SK-N-SH (cell line): ENCODE results near the gene ARF1. TPM values are rescaled to one million over a fixed set of nuclear protein-coding genes. Genes with fewer than 3 reads are reported as not detected.

ENCODE experiments used
- CTCF ChIA-PET: fragments of 300-600, 350-600 bp; formaldehyde crosslinking; extraction: SDS; loops from one replicate; lab custom pipeline; 2021; lab: Yijun Ruan, JAX
- POLR2A ChIA-PET: fragments of 350-600 bp; sonication (Branson Sonifier 250); formaldehyde crosslinking; extraction: SDS; loops from one replicate; lab custom pipeline; 2020; ENCODE audit warnings: antibody characterized with exemption, inconsistent platforms; lab: Yijun Ruan, JAX
- DNase-seq: peaks from one replicate; pipeline ENCODE4 v3.0.0; 2012
- H2AFZ ChIP-seq: fragments of 200-600 bp; sonication (generic); 2 replicates; pipeline ENCODE4 v1.8.1; 2016; ENCODE audit warnings: antibody characterized with exemption, mild to moderate bottlenecking, low read depth
- H3F3A ChIP-seq: fragments of 200-600 bp; sonication (generic); replicated peaks from 2 replicates; pipeline ENCODE3; 2016; ENCODE audit warnings: antibody characterized with exemption, mild to moderate bottlenecking; ENCODE audit not compliant: insufficient read depth
- H3K27ac ChIP-seq, 2 experiments: fragments of 200-500 bp in 1 of 2; fragments of 200-600 bp in 1 of 2; sonication (Bioruptor generic) in 1 of 2; sonication (generic), shearing (Covaris generic) in 1 of 2; 2 replicates each; pipeline versions ENCODE4 v1.5.1 to v1.6.1; 2014 to 2016; ENCODE audit warnings: low read depth in 2 of 2, inconsistent platforms in 1 of 2, low read length in 1 of 2, mild to moderate bottlenecking in 1 of 2, mixed read lengths in 1 of 2
- H3K27me3 ChIP-seq: fragments of 200-600 bp; sonication (generic), shearing (Covaris generic); 2 replicates; pipeline ENCODE4 v1.6.1; 2016; ENCODE audit warnings: mixed run types; ENCODE audit not compliant: insufficient read depth
- H3K36me3 ChIP-seq, 2 experiments: fragments of 200-500 bp in 1 of 2; fragments of 200-600 bp in 1 of 2; sonication (Bioruptor generic) in 1 of 2; sonication (generic) in 1 of 2; replicated peaks in 1 of 2; 2 replicates each; pipeline versions ENCODE3 to v1.5.1; 2014 to 2016; ENCODE audit warnings: low read length in 1 of 2, mild to moderate bottlenecking in 1 of 2; ENCODE audit not compliant: insufficient read depth in 2 of 2, control insufficient read depth in 1 of 2
- H3K4me1 ChIP-seq, 2 experiments: fragments of 200-500 bp in 1 of 2; fragments of 200-600 bp in 1 of 2; sonication (Bioruptor generic) in 1 of 2; sonication (generic), shearing (Covaris generic) in 1 of 2; 2 replicates each; pipeline versions ENCODE4 v1.5.1 to v1.6.1; 2014 to 2016; ENCODE audit warnings: low read depth in 1 of 2, low read length in 1 of 2, mixed run types in 1 of 2; ENCODE audit not compliant: insufficient read depth in 2 of 2, control insufficient read depth in 1 of 2
- H3K4me2 ChIP-seq: fragments of 200-600 bp; sonication (generic), shearing (Covaris generic); 2 replicates; pipeline ENCODE4 v1.6.1; 2017; ENCODE audit warnings: mixed run types
- H3K4me3 ChIP-seq, 2 experiments: fragments of 200-500 bp in 1 of 2; fragments of 200-600 bp in 1 of 2; sonication (Bioruptor generic) in 1 of 2; sonication (generic), shearing (Covaris generic) in 1 of 2; 2 replicates each; pipeline versions ENCODE4 v1.5.1 to v1.8.1; 2014 to 2016; ENCODE audit warnings: low read depth in 2 of 2, inconsistent platforms in 1 of 2, low read length in 1 of 2, mild to moderate bottlenecking in 1 of 2, mixed read lengths in 1 of 2, moderate library complexity in 1 of 2
- H3K79me2 ChIP-seq: fragments of 200-600 bp; sonication (generic); 2 replicates; pipeline ENCODE4 v1.8.1; 2017; ENCODE audit warnings: mild to moderate bottlenecking; ENCODE audit not compliant: insufficient read depth
- H3K9ac ChIP-seq: fragments of 200-600 bp; sonication (generic); 2 replicates; pipeline ENCODE4 v1.6.1; 2017; ENCODE audit warnings: mixed run types
- H3K9me2 ChIP-seq: fragments of 200-600 bp; sonication (generic); 2 replicates; pipeline ENCODE4 v1.6.1; 2017; ENCODE audit warnings: mixed run types
- H3K9me3 ChIP-seq: fragments of 200-600 bp; sonication (generic); 2 replicates; pipeline ENCODE4 v1.6.1; 2017; ENCODE audit warnings: mixed run types, mild to moderate bottlenecking, moderate library complexity
- H4K20me1 ChIP-seq: fragments of 200-600 bp; sonication (generic); 2 replicates; pipeline ENCODE4 v1.6.1; 2017; ENCODE audit warnings: mild to moderate bottlenecking, mixed run types; ENCODE audit not compliant: insufficient read depth
- CHD2 ChIP-seq: fragments of 150-350 bp; IDR thresholded peaks from 2 replicates; pipeline ENCODE4 v1.6.1; 2018; ENCODE audit warnings: low read length; ENCODE audit not compliant: partially characterized antibody
- CTCF ChIP-seq: fragments of 200-600 bp; sonication (generic); IDR thresholded peaks from 2 replicates; pipeline ENCODE4 v1.6.1; 2017; ENCODE audit warnings: antibody characterized with exemption, mild to moderate bottlenecking, moderate library complexity
- ELF1 ChIP-seq: IDR thresholded peaks from 2 replicates; pipeline ENCODE4 v1.4.0; 2012
- EP300 ChIP-seq, 2 experiments: IDR thresholded peaks; 2 replicates each; pipeline versions ENCODE4 v1.4.0 to v1.6.1; 2012; ENCODE audit warnings: borderline replicate concordance in 1 of 2, low read depth in 1 of 2, low read length in 1 of 2
- FOSL2 ChIP-seq: IDR thresholded peaks from 2 replicates; pipeline ENCODE4 v1.4.0; 2012; ENCODE audit warnings: low read depth, mild to moderate bottlenecking, moderate library complexity, borderline replicate concordance
- FOXJ3 ChIP-seq: sonication (generic); formaldehyde crosslinking; IDR thresholded peaks from 2 replicates; pipeline ENCODE4 v1.5.1; 2020; ENCODE audit warnings: mild to moderate bottlenecking, missing genetic modification reagents
- FOXM1 ChIP-seq: IDR thresholded peaks from 2 replicates; pipeline ENCODE4 v1.4.0; 2012; ENCODE audit warnings: low read depth, mild to moderate bottlenecking
- GABPA ChIP-seq: IDR thresholded peaks from 2 replicates; pipeline ENCODE4 v1.4.0; 2012; ENCODE audit warnings: low read depth, mild to moderate bottlenecking
- GATA2 ChIP-seq: sonication (generic); formaldehyde crosslinking; IDR thresholded peaks from 2 replicates; pipeline ENCODE4 v1.5.0; 2020; ENCODE audit warnings: mild to moderate bottlenecking, missing genetic modification reagents
- JUND ChIP-seq: IDR thresholded peaks from 2 replicates; pipeline ENCODE4 v1.4.0; 2012
- MAX ChIP-seq: IDR thresholded peaks from 2 replicates; pipeline ENCODE4 v1.4.0; 2012; ENCODE audit warnings: low read depth
- MEF2A ChIP-seq: IDR thresholded peaks from 2 replicates; pipeline ENCODE4 v1.4.0; 2012; ENCODE audit warnings: low read depth, borderline replicate concordance
- MXI1 ChIP-seq: IDR thresholded peaks from 2 replicates; pipeline ENCODE4 v1.6.1; 2012; ENCODE audit warnings: mild to moderate bottlenecking, low read depth, low read length, improper control_type of control experiment
- NRF1 ChIP-seq: IDR thresholded peaks from 2 replicates; pipeline ENCODE4 v1.6.1; 2012; ENCODE audit warnings: low read depth, mild to moderate bottlenecking, low read length
- POLR2AphosphoS5 ChIP-seq: IDR thresholded peaks from 2 replicates; pipeline ENCODE4 v1.6.1; 2012; ENCODE audit warnings: low read depth, low read length
- RAD21 ChIP-seq: IDR thresholded peaks from 2 replicates; pipeline ENCODE4 v1.6.1; 2012; ENCODE audit warnings: mild to moderate bottlenecking, low read length
- RCOR1 ChIP-seq: fragments of 150-350 bp; IDR thresholded peaks from 2 replicates; pipeline ENCODE4 v1.6.1; 2017; ENCODE audit warnings: antibody characterized with exemption, low read length
- REST ChIP-seq: IDR thresholded peaks from 2 replicates; pipeline ENCODE4 v1.6.1; 2012; ENCODE audit warnings: mild to moderate bottlenecking, low read depth, low read length, moderate library complexity
- RFX5 ChIP-seq: IDR thresholded peaks from 2 replicates; pipeline ENCODE4 v1.6.1; 2012; ENCODE audit warnings: mild to moderate bottlenecking, improper control_type of control experiment, low read length
- RXRA ChIP-seq: IDR thresholded peaks from 2 replicates; pipeline ENCODE4 v1.4.0; 2012; ENCODE audit warnings: low read depth, mild to moderate bottlenecking, borderline replicate concordance
- SIN3A ChIP-seq: IDR thresholded peaks from 2 replicates; pipeline ENCODE4 v1.6.1; 2012; ENCODE audit warnings: low read depth, mild to moderate bottlenecking, low read length, moderate library complexity, borderline replicate concordance
- TAF1 ChIP-seq: IDR thresholded peaks from 2 replicates; pipeline ENCODE4 v1.6.1; 2012; ENCODE audit warnings: low read depth, mild to moderate bottlenecking, low read length, moderate library complexity, borderline replicate concordance
- TCF12 ChIP-seq: IDR thresholded peaks from 2 replicates; pipeline ENCODE4 v1.4.0; 2012
- YY1 ChIP-seq: IDR thresholded peaks from 2 replicates; pipeline ENCODE4 v1.4.0; 2012; ENCODE audit warnings: low read depth, mild to moderate bottlenecking
- WGBS: methylation state at CpG from one replicate; pipeline ENCODE4 v1.1.6; 2017; ENCODE audit warnings: low lambda C conversion rate; 5-methylcytosine and 5-hydroxymethylcytosine counted together
- polyA plus RNA-seq, 3 experiments: library from polyadenylated mRNA; depleted of rRNA; stranded (reverse); fragments of >200 nt; gene quantifications; 2 replicates each; pipeline ENCODE4 v1.2.3, GENCODE V29; 2012
- TF ChIP-seq, protein P1 (sequence below): IDR thresholded peaks from 2 replicates; pipeline ENCODE4; 2012

Gene ARF1
- polyA plus RNA-seq, 1 of the 3 experiments (the other 2 are of a cell fraction), result 713 TPM

DNA sequence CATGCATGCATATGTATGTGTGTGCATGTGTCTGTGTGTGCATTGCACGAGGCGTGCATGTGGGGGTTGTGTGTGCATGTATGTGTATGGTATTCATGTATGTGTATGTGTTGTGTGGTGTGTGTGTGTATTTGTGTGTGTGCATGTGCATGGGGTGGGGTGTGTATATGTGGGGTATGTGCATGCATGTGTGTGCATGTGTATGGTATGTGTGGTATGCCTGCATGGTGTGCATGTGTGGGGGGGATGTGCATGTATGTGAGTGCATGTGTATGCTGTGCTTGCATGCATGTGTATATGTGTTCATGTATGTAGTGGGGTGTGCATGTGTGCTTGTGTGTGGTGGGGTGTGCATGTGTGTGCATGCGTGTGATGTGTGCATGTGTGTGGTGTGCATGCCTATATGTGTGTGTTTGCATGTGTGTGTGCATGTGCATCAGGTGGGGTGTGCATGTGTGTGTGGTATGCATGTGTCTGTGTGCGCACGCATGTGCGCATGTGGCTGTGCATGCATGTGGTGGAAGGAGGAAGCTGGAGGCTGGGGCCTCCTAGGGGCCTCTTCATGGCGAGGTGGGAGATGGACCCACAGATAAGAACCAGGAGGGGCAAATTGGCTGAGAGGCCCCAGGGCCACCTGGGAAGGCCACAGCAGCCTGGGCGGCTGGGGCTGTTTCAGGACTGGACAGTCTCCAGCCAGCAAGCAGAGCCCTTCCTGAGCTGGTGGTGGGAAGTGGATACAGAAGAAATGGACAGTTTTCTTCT, 35.9 kb upstream of the ARF1 start:
- Histone ChIP-seq H3K9me3 (no peaks in the 10 kb centered on the region), H3K4me1 (no peaks in the 10 kb centered on the region), H3K4me3 (no peak overlapping the region), H3K79me2 (no peaks in the 10 kb centered on the region), H3K4me2 (no peak overlapping the region), H3K36me3 (no peaks in the 10 kb centered on the region), H3F3A (no peaks in the 10 kb centered on the region), H3K27ac (no peak overlapping the region), H2AFZ (no peak overlapping the region), H4K20me1 (no peaks in the 10 kb centered on the region)
- POLR2A ChIA-PET, result no interaction called here
- 82% methylated on average over 7 of the region's 8 CpGs for WGBS
- no peak for TF ChIP-seq FOSL2
- TF ChIP-seq JUND, result no peak
- TF ChIP-seq YY1, result no peak
- TF ChIP-seq RXRA, result no peak
- TF ChIP-seq MXI1, result no peak
- no peak for TF ChIP-seq CHD2
- TF ChIP-seq MEF2A, result no peak
- no peak for TF ChIP-seq POLR2AphosphoS5
- TF ChIP-seq NRF1, result no peak
- no peak for TF ChIP-seq RAD21
- no peak for TF ChIP-seq FOXJ3 (CRISPR knock-in tag)
- TF ChIP-seq TAF1, result no peak
- no peak for TF ChIP-seq EP300 (IDR thresholded peaks at IDR 0.05; ENCODE audit: borderline replicate concordance in 1 of 2, low read depth in 1 of 2, low read length in 1 of 2)
- no peak for TF ChIP-seq SIN3A
- no peak for TF ChIP-seq CTCF
- no peak for TF ChIP-seq TCF12
- TF ChIP-seq GATA2 (CRISPR knock-in tag), result no peak
- TF ChIP-seq, all 33 proteins: peak for 0
- Histone ChIP-seq H3K9ac (no peak overlapping the region), H3K27me3 (peaks cover 9% of the 10 kb centered on the region; the same call in 1 of the 2 replicates), H3K9me2 (no peaks in the 10 kb centered on the region)
- CTCF ChIA-PET, result interaction anchor here (1.8 kb wide), 1 partner anchor 42 kb away, joined by 5 read pairs; no protein-coding TSS in a partner anchor
- DNase-seq, result no peak

GRCh38 chr1:228047183-228047466, 35.4 kb upstream of the ARF1 start:
- CTCF ChIA-PET, result interaction anchor here (1.8 kb wide), 1 partner anchor 43 kb away, joined by 5 read pairs; no protein-coding TSS in a partner anchor
- no peaks in the 10 kb centered on the region for H3K4me1 ChIP-seq
- H4K20me1 ChIP-seq, result no peaks in the 10 kb centered on the region
- DNase-seq, result no peak
- peaks cover 9% of the 10 kb centered on the region; the same call in 1 of the 2 replicates for H3K27me3 ChIP-seq
- H3K27ac ChIP-seq, result no peak overlapping the region
- H2AFZ ChIP-seq, result no peak overlapping the region
- WGBS, result 51% methylated on average over 6 of the region's 7 CpGs
- POLR2A ChIA-PET, result no interaction called here
- H3K36me3 ChIP-seq, result no peaks in the 10 kb centered on the region
- no peaks in the 10 kb centered on the region for H3K9me2 ChIP-seq
- no peak overlapping the region for H3K4me3 ChIP-seq
- no peak overlapping the region for H3K9ac ChIP-seq
- H3K4me2 ChIP-seq, result no peak overlapping the region
- no peaks in the 10 kb centered on the region for H3F3A ChIP-seq
- H3K79me2 ChIP-seq, result no peaks in the 10 kb centered on the region
- H3K9me3 ChIP-seq, result no peaks in the 10 kb centered on the region
- no peak for TF ChIP-seq MAX
- TF ChIP-seq, protein P1, sequence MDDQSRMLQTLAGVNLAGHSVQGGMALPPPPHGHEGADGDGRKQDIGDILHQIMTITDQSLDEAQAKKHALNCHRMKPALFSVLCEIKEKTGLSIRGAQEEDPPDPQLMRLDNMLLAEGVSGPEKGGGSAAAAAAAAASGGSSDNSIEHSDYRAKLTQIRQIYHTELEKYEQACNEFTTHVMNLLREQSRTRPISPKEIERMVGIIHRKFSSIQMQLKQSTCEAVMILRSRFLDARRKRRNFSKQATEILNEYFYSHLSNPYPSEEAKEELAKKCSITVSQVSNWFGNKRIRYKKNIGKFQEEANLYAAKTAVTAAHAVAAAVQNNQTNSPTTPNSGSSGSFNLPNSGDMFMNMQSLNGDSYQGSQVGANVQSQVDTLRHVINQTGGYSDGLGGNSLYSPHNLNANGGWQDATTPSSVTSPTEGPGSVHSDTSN, result no peak
- TF ChIP-seq GATA2 (CRISPR knock-in tag), result no peak
- no peak for TF ChIP-seq RAD21
- TF ChIP-seq GABPA, result no peak
- TF ChIP-seq FOXM1, result no peak
- TF ChIP-seq MXI1, result no peak
- no peak for TF ChIP-seq REST
- no peak for TF ChIP-seq RFX5
- TF ChIP-seq FOSL2, result no peak
- TF ChIP-seq ELF1, result no peak
- TF ChIP-seq RCOR1, result no peak
